GM10847 (cell line): ENCODE results near the gene SUPT20HL1.

Experiments used
- POLR2A ChIP-seq: IDR thresholded peaks from 2 replicates; pipeline ENCODE4 v1.6.1; 2011; ENCODE audit not compliant: insufficient read length; ENCODE audit errors: extremely low read depth

Gene SUPT20HL1

GRCh38 chrX:24392709-24393108 lies 32.3 kb downstream of the SUPT20HL1 start:
- no peak for TF ChIP-seq POLR2A

- TF ChIP-seq POLR2A = no peak
These were observed 35.3 kb downstream of the SUPT20HL1 start for GRCh38 chrX:24395775-24396174.

GRCh38 chrX:24396236-24396930 lies 35.9 kb downstream of the SUPT20HL1 start:
- TF ChIP-seq POLR2A = no peak

DNA sequence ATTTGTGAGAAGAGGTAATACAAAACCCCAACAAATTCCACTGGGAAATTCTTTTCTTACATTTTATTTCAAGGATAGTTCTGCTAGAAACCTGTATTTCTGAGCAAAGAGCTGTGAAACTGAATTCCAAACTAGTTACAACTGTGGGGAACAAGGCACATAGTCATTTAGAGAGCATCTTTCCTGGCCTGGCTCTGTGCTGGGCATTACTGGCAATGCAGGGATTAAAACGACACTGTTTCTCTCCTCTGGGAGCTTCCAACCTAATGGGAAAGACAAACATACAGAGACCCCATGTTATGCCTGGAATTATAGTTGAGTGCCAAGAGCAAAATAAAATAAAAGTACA lies 36.5 kb downstream of the SUPT20HL1 start:
- no peak for TF ChIP-seq POLR2A

DNA sequence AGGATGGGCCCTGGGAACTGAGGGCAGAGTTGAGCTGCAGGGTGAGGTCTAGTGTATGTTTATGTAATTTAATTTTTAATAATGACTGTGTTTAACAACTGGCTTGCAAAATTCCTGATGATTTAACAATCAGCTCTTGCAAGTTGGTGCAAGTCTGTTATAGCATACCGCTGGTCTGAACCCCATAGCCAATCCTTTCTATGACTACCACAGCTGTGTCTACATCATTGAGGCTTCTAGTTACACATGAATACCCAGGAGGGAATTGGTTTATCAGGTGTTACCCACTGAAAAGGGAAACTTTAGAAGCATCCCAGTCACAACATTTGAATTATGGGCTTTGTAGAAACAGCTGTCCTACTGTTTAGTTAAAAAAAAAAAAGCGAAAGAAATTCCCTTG lies 38.3 kb downstream of the SUPT20HL1 start:
- TF ChIP-seq POLR2A = no peak

DNA sequence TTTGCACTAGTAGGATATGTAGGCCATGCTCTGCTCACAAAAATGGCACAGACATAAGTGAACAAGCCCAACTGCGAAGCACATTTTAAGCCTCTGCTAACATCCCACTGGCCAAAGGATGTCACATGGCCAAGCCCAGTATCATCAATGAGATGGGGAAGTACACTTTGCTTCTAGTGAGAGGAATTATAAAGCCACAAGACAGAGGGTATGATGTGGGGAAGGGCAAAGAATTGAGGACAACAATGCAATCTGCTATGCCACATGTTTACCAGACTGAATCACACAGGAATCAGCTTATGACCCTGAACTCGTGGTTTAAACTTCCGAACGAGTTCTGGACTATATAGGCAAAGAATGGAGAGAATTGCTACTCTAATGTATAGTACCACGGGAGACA lies 39.1 kb downstream of the SUPT20HL1 start:
- no peak for TF ChIP-seq POLR2A

GRCh38 chrX:24405959-24406358 lies 45.5 kb downstream of the SUPT20HL1 start:
- no peak for TF ChIP-seq POLR2A
